ENCODE data around the gene TBC1D3B.

TBC1D3B gene

DNA sequence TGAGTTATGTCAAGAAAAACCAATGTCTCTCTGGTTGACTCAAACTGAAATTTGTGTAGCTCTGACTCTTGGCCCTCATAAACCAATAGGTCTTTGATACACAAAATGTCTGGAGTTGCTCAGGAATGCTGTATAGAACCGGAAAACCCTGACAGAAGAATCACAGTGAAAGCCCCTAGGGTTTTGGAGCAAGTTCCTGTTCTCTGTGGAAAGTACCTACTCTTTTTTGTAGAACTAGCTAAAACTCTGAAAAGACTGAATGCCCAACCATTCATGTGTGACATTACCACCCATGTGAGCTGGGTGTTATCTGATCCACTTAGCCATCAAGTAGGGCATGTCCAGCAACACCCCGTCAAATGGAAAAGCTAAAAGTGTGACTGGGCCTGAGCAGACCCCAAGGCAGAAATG, 44.0 kb downstream of the TBC1D3B start:
- Histone ChIP-seq H2AFZ (ENCODE audit: low read length) (no peak overlapping the region), H3K4me1 (ENCODE audit: low read length) (peaks cover 20% of the 10 kb centered on the region), H3K9ac (ENCODE audit: low read length) (no peak overlapping the region), H3K4me3 (ENCODE audit: low read length) (no peak overlapping the region), H3K9me3 (replicated peaks; ENCODE audit: insufficient read depth, low read length) (no peaks in the 10 kb centered on the region), H3K9me2 (replicated peaks; ENCODE audit: insufficient read depth, low read length) (no peaks in the 10 kb centered on the region), H3K36me3 (replicated peaks; ENCODE audit: insufficient read depth, low read length) (no peaks in the 10 kb centered on the region), H3K27me3 (replicated peaks; ENCODE audit: insufficient read depth, low read length) (no peaks in the 10 kb centered on the region), H3K27ac (ENCODE audit: low read length) (no peak overlapping the region), H3F3A (ENCODE audit: insufficient read depth, low read length) (no peaks in the 10 kb centered on the region), H3K4me2 (ENCODE audit: low read depth, low read length) (no peak overlapping the region), H3K79me2 (ENCODE audit: low read length) (no peaks in the 10 kb centered on the region), H4K20me1 (ENCODE audit: insufficient read depth, low read length) (no peaks in the 10 kb centered on the region)
- TF ChIP-seq, protein P1, sequence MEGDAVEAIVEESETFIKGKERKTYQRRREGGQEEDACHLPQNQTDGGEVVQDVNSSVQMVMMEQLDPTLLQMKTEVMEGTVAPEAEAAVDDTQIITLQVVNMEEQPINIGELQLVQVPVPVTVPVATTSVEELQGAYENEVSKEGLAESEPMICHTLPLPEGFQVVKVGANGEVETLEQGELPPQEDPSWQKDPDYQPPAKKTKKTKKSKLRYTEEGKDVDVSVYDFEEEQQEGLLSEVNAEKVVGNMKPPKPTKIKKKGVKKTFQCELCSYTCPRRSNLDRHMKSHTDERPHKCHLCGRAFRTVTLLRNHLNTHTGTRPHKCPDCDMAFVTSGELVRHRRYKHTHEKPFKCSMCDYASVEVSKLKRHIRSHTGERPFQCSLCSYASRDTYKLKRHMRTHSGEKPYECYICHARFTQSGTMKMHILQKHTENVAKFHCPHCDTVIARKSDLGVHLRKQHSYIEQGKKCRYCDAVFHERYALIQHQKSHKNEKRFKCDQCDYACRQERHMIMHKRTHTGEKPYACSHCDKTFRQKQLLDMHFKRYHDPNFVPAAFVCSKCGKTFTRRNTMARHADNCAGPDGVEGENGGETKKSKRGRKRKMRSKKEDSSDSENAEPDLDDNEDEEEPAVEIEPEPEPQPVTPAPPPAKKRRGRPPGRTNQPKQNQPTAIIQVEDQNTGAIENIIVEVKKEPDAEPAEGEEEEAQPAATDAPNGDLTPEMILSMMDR (IDR thresholded peaks at IDR 0.05; ENCODE audit: low read length) = no peak
- no peak for TF ChIP-seq EZH2 (optimal IDR thresholded peaks at IDR 0.05; ENCODE audit: low read depth, low read length)
- no peak for TF ChIP-seq EZH2phosphoT487 (IDR thresholded peaks at IDR 0.05; ENCODE audit: low read length)
- DNase-seq = no peak

DNA sequence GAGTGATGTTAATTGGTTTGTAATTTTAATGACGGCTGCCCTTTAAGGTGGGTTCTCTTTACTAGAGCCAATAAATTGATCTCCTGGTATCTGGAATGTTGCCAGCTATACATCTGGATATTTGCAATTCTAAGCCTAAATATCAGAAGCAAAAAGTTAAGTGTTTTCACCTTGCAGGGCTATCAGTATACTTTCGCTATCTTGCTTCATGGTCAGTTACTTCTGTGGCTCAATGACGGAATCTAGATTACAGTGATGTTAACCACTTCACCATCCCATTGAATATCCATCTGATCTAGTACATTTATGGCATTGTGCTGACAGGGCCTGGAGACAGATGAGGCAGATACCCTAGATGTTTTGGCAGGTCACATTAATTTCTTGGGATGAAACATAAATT, 44.5 kb downstream of the TBC1D3B start:
- H3K4me3 ChIP-seq (ENCODE audit: low read length) = no peak overlapping the region
- H3K9ac ChIP-seq (ENCODE audit: low read length) = no peak overlapping the region
- H3K79me2 ChIP-seq (ENCODE audit: low read length) = no peaks in the 10 kb centered on the region
- no peak overlapping the region for H2AFZ ChIP-seq (ENCODE audit: low read length)
- no peak overlapping the region for H3K27ac ChIP-seq (ENCODE audit: low read length)
- H3K36me3 ChIP-seq (replicated peaks; ENCODE audit: insufficient read depth, low read length) = no peaks in the 10 kb centered on the region
- no peaks in the 10 kb centered on the region for H4K20me1 ChIP-seq (ENCODE audit: insufficient read depth, low read length)
- H3K9me2 ChIP-seq (replicated peaks; ENCODE audit: insufficient read depth, low read length) = no peaks in the 10 kb centered on the region
- H3F3A ChIP-seq (ENCODE audit: insufficient read depth, low read length) = no peaks in the 10 kb centered on the region
- H3K4me1 ChIP-seq (ENCODE audit: low read length) = peaks cover 25% of the 10 kb centered on the region
- DNase-seq = no peak
- H3K27me3 ChIP-seq (replicated peaks; ENCODE audit: insufficient read depth, low read length) = no peaks in the 10 kb centered on the region
- H3K9me3 ChIP-seq (replicated peaks; ENCODE audit: insufficient read depth, low read length) = no peaks in the 10 kb centered on the region
- H3K4me2 ChIP-seq (ENCODE audit: low read depth, low read length) = no peak overlapping the region
- TF ChIP-seq, protein P1 (IDR thresholded peaks at IDR 0.05; ENCODE audit: low read length) = no peak
- no peak for TF ChIP-seq EZH2 (optimal IDR thresholded peaks at IDR 0.05; ENCODE audit: low read depth, low read length)
- no peak for TF ChIP-seq EZH2phosphoT487 (IDR thresholded peaks at IDR 0.05; ENCODE audit: low read length)

DNA sequence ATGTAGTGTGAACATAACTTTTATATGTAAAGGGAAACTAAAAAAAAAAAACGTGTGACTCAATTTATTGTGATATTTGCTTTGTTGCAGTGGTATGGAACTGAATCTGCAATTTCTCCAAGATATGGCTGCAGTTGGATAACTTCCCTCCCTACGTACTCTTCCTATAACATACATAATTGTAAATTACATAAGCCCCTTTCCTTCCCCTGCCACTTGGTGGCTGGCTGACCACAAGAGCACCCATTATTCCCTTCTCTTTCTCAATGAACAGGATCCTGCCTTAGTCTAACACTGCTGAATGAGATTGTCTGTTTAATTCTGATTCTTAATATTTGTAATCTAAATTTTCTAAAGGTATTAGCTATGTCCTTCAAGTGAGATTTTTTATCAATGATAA, 45.0 kb downstream of the TBC1D3B start:
- Histone ChIP-seq H3K9ac (ENCODE audit: low read length) (no peak overlapping the region), H3K4me1 (ENCODE audit: low read length) (peaks cover 28% of the 10 kb centered on the region), H3K27ac (ENCODE audit: low read length) (no peak overlapping the region), H3K9me2 (replicated peaks; ENCODE audit: insufficient read depth, low read length) (no peaks in the 10 kb centered on the region), H3F3A (ENCODE audit: insufficient read depth, low read length) (no peaks in the 10 kb centered on the region), H2AFZ (ENCODE audit: low read length) (no peak overlapping the region), H3K36me3 (replicated peaks; ENCODE audit: insufficient read depth, low read length) (no peaks in the 10 kb centered on the region), H3K79me2 (ENCODE audit: low read length) (no peaks in the 10 kb centered on the region), H3K4me3 (ENCODE audit: low read length) (no peak overlapping the region), H3K4me2 (ENCODE audit: low read depth, low read length) (no peak overlapping the region), H3K9me3 (replicated peaks; ENCODE audit: insufficient read depth, low read length) (no peaks in the 10 kb centered on the region), H3K27me3 (replicated peaks; ENCODE audit: insufficient read depth, low read length) (no peaks in the 10 kb centered on the region), H4K20me1 (ENCODE audit: insufficient read depth, low read length) (no peaks in the 10 kb centered on the region)
- DNase-seq = no peak
- TF ChIP-seq EZH2phosphoT487 (IDR thresholded peaks at IDR 0.05; ENCODE audit: low read length) (no peak), EZH2 (optimal IDR thresholded peaks at IDR 0.05; ENCODE audit: low read depth, low read length) (no peak)
- TF ChIP-seq, protein P1 (IDR thresholded peaks at IDR 0.05; ENCODE audit: low read length) = peak; percentile 20; the same call in 1 of the 2 replicates
